ENCODE measurements around the gene APBB1IP.

- TF ChIP-seq CTCF (IDR thresholded peaks at IDR 0.05) (no peak), POLR2A (IDR thresholded peaks at IDR 0.05) (no peak)
Observed at GRCh38 chr10:26479766-26480492, 41.8 kb downstream of the APBB1IP start.
